ENCODE measurements around the gene L3MBTL1.

The L3MBTL1 gene

DNA sequence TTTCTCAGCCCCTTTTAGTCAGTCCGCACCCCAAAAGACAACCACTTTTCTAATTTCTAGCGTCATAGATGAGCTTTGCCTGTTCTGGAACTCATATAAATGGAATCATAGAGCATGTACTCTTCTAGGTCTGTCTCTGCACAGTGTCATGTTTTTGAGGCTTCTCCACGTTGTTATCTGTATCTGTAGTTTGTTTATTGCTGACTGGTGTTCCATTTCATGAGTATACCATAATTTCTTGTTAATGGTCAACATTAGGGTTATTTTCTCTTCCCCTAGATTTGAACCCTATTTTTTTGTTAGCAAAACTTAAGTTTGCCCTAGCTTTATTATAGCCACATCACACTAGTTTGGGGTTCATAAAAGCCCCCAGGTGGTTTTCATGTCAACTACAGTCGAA, 35.2 kb downstream of the L3MBTL1 start:
- in situ Hi-C loops (cut with HindIII; ENCODE audit: low sequenced_read_pairs) = no loop called here
- no peak overlapping the region for H3K4me3 ChIP-seq (ENCODE audit: low read depth, low read length)
- TF ChIP-seq, protein P1, sequence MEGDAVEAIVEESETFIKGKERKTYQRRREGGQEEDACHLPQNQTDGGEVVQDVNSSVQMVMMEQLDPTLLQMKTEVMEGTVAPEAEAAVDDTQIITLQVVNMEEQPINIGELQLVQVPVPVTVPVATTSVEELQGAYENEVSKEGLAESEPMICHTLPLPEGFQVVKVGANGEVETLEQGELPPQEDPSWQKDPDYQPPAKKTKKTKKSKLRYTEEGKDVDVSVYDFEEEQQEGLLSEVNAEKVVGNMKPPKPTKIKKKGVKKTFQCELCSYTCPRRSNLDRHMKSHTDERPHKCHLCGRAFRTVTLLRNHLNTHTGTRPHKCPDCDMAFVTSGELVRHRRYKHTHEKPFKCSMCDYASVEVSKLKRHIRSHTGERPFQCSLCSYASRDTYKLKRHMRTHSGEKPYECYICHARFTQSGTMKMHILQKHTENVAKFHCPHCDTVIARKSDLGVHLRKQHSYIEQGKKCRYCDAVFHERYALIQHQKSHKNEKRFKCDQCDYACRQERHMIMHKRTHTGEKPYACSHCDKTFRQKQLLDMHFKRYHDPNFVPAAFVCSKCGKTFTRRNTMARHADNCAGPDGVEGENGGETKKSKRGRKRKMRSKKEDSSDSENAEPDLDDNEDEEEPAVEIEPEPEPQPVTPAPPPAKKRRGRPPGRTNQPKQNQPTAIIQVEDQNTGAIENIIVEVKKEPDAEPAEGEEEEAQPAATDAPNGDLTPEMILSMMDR (IDR thresholded peaks at IDR 0.05; ENCODE audit: low read depth, low read length, missing control alignments) = no peak
- DNase-seq (ENCODE audit: low read depth) = no peak

DNA sequence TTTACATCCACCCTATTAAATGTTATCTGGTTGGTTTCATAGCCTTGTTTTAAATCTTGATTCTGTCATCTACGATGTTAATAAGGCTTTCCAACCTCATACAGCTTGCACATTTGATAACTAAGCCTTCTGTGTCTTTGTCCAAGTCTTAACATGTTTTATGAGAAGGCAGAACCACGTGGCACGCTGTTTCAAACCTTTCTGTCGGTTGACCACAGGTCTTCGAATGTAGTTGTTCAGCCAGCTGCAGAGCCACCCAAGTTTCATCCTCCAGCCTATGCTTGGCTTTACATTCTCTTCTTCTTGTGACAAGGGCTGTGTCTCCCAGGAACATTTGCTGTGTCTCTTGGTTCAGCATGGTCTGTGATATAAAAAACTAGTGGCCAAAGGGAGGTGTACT, 35.6 kb downstream of the L3MBTL1 start:
- in situ Hi-C loops (cut with HindIII; ENCODE audit: low sequenced_read_pairs) = no loop called here
- TF ChIP-seq, protein P1 (IDR thresholded peaks at IDR 0.05; ENCODE audit: low read depth, low read length, missing control alignments) = no peak
- H3K4me3 ChIP-seq (ENCODE audit: low read depth, low read length) = no peak overlapping the region
- no peak for DNase-seq (ENCODE audit: low read depth)

DNA sequence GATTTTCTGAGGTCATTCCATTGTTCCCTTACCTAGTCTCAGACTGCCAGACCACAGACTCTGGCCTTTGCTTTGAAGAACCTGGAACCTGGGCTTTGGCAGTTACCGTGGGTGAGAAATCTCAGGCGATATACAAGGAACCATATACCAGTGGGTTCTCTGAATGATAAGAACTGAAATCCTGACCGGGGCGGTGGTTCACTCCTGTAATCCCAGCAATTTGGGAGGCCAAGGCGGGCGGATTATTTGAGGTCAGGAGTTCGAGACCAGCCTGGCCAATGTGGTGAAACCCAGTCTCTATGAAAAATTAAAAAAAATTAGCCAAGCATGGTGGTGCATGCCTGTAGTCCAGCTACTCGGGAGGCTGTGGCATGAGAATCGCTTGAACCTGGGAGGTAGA, 37.0 kb downstream of the L3MBTL1 start:
- H3K4me3 ChIP-seq (ENCODE audit: low read depth, low read length) = no peak overlapping the region
- DNase-seq (ENCODE audit: low read depth) = no peak
- TF ChIP-seq, protein P1 (IDR thresholded peaks at IDR 0.05; ENCODE audit: low read depth, low read length, missing control alignments) = no peak
- in situ Hi-C loops (cut with HindIII; ENCODE audit: low sequenced_read_pairs) = no loop called here

DNA sequence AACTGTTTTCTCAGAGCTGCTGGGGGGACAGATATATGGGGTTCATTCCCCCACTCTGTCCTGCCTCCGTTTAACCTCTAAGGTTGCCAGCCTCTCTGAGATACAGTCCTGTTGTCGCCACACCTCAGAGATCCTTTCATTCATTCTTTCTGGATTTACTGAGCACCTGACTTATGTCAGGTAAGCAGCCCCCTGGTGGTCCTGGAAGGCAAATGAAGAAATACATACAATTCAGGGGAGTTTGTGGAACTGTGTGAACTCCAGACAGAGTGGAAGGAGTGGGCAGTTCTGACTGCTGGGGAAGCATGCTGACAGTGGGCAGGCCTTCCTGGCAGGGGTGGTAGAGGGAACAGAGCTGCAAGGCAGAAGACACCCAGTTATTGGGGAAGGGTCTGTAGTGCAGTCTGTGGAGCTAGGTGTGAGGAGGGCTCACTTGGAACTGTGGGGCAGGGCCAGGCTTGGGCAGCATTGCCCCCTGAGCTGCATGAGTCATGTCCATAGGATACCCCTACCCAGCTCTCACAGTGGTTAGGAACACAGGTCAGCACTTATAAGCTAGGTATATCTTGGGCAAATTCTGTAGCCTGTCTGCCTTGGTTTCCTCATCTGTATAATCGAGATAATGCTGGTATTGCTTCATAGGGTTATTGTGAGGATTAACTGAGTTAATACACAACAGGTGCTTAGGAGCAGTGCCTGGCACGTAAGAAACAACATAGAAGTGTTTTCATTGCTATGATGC, 38.5 kb downstream of the L3MBTL1 start:
- TF ChIP-seq, protein P1 (IDR thresholded peaks at IDR 0.05; ENCODE audit: low read depth, low read length, missing control alignments) = no peak
- no peak for DNase-seq (ENCODE audit: low read depth)
- H3K4me3 ChIP-seq (ENCODE audit: low read depth, low read length) = no peak overlapping the region
- in situ Hi-C loops (cut with HindIII; ENCODE audit: low sequenced_read_pairs) = no loop called here

DNA sequence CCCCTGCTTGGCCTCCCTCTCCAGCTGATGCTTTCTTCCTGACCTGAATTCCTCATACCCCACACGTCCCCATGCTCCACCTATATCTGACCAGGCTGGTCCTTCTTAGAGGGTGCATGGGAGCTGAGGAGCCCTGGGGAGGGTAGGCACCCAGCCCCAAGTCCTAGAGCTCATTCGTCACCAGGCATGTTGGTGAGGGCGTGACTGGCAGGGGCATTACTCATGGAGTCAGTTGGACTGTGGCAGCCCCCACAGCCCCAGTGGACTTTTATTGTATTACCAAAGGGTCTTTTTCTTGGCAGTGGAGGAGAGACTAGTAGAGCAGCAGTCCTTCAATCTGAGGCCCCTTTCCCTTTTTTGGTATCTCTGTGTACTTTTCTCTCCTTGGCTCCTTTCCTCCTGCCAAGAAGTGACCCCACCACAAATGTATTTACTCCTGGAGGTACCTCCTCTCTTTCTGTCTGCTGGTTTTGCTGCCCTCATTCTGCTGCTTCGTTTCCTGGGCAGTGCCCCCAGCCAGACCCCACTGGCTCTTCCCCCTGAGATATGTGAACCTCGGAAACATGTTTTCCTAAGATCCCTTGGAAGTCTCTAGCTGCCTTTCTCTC, 40.9 kb downstream of the L3MBTL1 start:
- DNase-seq (ENCODE audit: low read depth) = no peak
- in situ Hi-C loops (cut with HindIII; ENCODE audit: low sequenced_read_pairs) = no loop called here

DNA sequence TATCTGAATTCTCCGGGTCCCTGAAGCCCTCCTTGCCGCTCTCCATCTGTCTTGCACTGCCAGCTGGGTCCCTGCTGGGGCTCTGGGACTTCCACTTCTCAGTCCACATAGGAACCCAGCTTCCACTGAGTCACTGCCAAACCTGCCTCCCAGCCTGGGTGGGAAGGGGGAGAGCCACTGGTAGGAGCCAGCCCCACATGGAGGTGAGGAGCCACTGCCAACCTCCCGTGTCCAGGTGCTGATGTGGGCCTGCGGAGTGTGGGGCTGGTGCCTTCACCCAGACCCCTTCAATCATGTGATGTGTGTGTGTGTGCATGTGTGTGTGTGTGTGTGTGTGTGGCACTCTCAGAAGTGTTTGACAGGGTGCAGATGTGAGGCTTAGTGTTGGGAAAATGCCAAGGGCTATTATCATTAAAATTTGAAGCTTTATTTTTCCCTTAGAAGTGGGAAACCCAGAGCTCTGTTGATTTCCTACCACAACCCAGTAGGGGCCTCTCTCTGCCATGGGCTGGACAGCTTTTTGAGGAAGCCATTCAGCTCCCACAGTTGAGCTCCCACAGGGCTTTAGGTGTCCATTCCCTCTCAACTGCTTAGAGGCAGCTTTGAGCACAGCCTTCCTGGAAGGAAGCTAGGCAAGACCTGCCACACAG, 42.0 kb downstream of the L3MBTL1 start:
- no peak overlapping the region for H3K4me3 ChIP-seq (ENCODE audit: low read depth, low read length)
- in situ Hi-C loops (cut with HindIII; ENCODE audit: low sequenced_read_pairs) = no loop called here
- no peak for DNase-seq (ENCODE audit: low read depth)
- TF ChIP-seq, protein P1 (IDR thresholded peaks at IDR 0.05; ENCODE audit: low read depth, low read length, missing control alignments) = no peak

More for the DNA sequence above, 40.9 kb downstream of the L3MBTL1 start:
- no peak overlapping the region for H3K4me3 ChIP-seq (ENCODE audit: low read depth, low read length)
- TF ChIP-seq, protein P1 (IDR thresholded peaks at IDR 0.05; ENCODE audit: low read depth, low read length, missing control alignments) = no peak

Measured in astrocyte of the cerebellum (primary cell).